Ammon's horn (tissue), 1 donor: ENCODE measurements around the gene RAB1A.

Source experiments
- DNase-seq: peaks from one replicate; pipeline ENCODE4 v3.0.0-alpha.2; 2016; ENCODE audit warnings: low spot score

RAB1A gene

GRCh38 chr2:65085148-65085547 is 44.8 kb downstream of the RAB1A start:
- no peak for DNase-seq

- DNase-seq, result peak; percentile 66
Measured at GRCh38 chr2:65081232-65081685, 48.6 kb downstream of the RAB1A start.

- no peak for DNase-seq
Measured at GRCh38 chr2:65079017-65079416, 50.9 kb downstream of the RAB1A start.

GRCh38 chr2:65077898-65078297 is 52.0 kb downstream of the RAB1A start:
- DNase-seq, result no peak

GRCh38 chr2:65076345-65076710 is 53.6 kb downstream of the RAB1A start:
- no peak for DNase-seq

- DNase-seq, result no peak
Measured at GRCh38 chr2:65075605-65076344, 54.1 kb downstream of the RAB1A start.

GRCh38 chr2:65075176-65075575 is 54.7 kb downstream of the RAB1A start:
- no peak for DNase-seq

GRCh38 chr2:65073879-65074565 is 55.9 kb downstream of the RAB1A start:
- DNase-seq, result no peak

GRCh38 chr2:65072181-65072970 is 57.5 kb downstream of the RAB1A start:
- no peak for DNase-seq

GRCh38 chr2:65071499-65072180 is 58.3 kb downstream of the RAB1A start:
- no peak for DNase-seq

GRCh38 chr2:65070856-65071255 is 59.0 kb downstream of the RAB1A start:
- DNase-seq, result no peak

- no peak for DNase-seq
Measured at GRCh38 chr2:65070172-65070830, 59.6 kb downstream of the RAB1A start.

- no peak for DNase-seq
Measured at GRCh38 chr2:65069439-65069824, 60.5 kb downstream of the RAB1A start.

- no peak for DNase-seq
Measured at GRCh38 chr2:65067806-65068553, 61.9 kb downstream of the RAB1A start.

- DNase-seq, result peak; percentile 86
Measured at GRCh38 chr2:65064728-65065552, 65.0 kb downstream of the RAB1A start.

GRCh38 chr2:65062843-65063825 is 66.8 kb downstream of the RAB1A start:
- DNase-seq, result no peak

- DNase-seq, result no peak
Measured at GRCh38 chr2:65061910-65062339, 68.0 kb downstream of the RAB1A start.

GRCh38 chr2:65061146-65061909 is 68.6 kb downstream of the RAB1A start:
- DNase-seq, result no peak
